ENCODE results near the gene IMPG2.

GRCh38 chr3:101329016-101329673, 8.8 kb upstream of the IMPG2 start:
- TF ChIP-seq CTCF (IDR thresholded peaks at IDR 0.05) (no peak), POLR2A (IDR thresholded peaks at IDR 0.05) (no peak)

Measured in uterus (tissue), 2 donors.